ENCODE results near the gene PROSER2. TPM values are rescaled to one million over a fixed set of nuclear protein-coding genes. Genes with fewer than 3 reads are reported as not detected.

PROSER2 gene
- total RNA-seq, 1 donor from 2014 or later: 47.6 TPM

DNA sequence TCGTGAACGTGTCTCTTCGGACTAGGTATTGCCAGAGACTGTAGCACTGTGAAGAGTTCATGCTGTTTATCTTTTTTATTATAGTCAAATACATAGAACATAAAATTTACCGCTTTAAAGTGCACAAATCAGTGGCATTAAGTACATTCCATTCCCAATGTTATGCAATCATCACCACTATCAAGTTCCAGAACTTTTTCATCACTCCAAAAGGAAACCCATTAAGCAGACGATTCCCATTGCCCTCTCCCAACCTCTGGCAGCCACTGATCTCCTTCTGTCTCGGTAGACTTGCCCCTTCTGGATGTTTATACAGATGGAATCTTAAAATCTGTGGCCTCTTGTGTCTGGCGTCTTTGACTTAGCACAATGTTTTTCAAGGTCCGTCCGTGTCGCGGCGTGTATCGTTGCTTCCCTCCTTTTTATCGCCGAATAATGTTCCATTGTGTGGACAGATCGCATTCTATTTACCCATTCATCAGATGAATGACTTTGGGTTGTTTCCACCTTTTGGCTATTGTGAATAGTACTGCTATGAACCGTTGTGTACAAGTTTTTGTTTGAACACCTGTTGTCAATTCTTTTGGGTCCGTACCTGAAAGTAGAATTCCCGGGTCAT, 2.7 kb downstream of the PROSER2 start:
- no peak overlapping the region for H3K4me3 ChIP-seq (ENCODE audit: low read depth, low read length)

DNA sequence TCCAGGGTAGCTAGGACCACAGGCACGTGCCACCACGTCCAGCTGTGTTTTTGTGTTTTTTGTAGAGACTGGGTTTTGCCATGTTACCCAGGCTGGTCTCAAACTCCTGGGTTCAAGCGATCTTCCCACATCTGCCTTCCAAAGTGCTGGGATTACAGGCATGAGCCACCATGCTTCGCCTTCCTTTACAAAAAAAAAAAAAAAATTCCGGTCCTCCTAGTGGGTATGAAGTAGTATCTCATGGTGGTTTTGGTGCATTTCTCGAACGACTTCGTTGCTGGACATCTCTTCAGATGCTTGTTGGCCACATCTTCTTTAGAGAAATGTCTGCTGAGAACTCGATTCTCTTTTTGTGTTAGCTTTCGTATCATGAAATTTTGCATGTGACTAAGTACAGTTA, 3.9 kb downstream of the PROSER2 start:
- no peak for DNase-seq (ENCODE audit: low read depth)
- Histone ChIP-seq H3K36me3 (ENCODE audit: control insufficient read depth, insufficient read depth, low read length) (no peaks in the 10 kb centered on the region), H3K27me3 (ENCODE audit: control insufficient read depth, insufficient read depth, low read length) (no peaks in the 10 kb centered on the region), H3K4me3 (ENCODE audit: low read depth, low read length) (no peak overlapping the region)
- TF ChIP-seq, protein P1, sequence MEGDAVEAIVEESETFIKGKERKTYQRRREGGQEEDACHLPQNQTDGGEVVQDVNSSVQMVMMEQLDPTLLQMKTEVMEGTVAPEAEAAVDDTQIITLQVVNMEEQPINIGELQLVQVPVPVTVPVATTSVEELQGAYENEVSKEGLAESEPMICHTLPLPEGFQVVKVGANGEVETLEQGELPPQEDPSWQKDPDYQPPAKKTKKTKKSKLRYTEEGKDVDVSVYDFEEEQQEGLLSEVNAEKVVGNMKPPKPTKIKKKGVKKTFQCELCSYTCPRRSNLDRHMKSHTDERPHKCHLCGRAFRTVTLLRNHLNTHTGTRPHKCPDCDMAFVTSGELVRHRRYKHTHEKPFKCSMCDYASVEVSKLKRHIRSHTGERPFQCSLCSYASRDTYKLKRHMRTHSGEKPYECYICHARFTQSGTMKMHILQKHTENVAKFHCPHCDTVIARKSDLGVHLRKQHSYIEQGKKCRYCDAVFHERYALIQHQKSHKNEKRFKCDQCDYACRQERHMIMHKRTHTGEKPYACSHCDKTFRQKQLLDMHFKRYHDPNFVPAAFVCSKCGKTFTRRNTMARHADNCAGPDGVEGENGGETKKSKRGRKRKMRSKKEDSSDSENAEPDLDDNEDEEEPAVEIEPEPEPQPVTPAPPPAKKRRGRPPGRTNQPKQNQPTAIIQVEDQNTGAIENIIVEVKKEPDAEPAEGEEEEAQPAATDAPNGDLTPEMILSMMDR (IDR thresholded peaks at IDR 0.05; ENCODE audit: insufficient read depth, low read length, poor library complexity, severe bottlenecking): no peak

More for the DNA sequence above, 2.7 kb downstream of the PROSER2 start:
- TF ChIP-seq, protein P1 (IDR thresholded peaks at IDR 0.05; ENCODE audit: insufficient read depth, low read length, poor library complexity, severe bottlenecking): no peak
- no peak for DNase-seq (ENCODE audit: low read depth)
- H3K36me3 ChIP-seq (ENCODE audit: control insufficient read depth, insufficient read depth, low read length): no peaks in the 10 kb centered on the region
- H3K27me3 ChIP-seq (ENCODE audit: control insufficient read depth, insufficient read depth, low read length): no peaks in the 10 kb centered on the region

DNA sequence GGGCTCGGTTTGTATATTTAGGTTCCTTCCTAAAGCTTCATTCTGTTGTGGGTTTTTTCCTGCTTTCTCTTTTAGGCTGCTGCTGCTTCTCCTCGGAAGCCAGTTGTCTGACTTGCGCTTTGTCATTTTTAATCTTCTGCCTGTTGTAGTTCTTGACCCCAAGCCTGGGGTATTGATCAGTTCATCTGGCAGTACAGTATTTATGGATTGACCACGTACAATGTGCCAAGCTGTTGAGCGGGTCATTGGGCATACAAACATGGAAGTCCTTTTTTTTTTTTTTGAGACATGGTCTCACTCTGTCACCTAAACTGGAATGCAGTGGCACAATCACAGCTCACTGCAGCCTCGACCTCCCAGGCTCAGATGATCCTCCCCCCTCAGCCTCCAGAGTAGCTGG, 4.3 kb downstream of the PROSER2 start:
- no peaks in the 10 kb centered on the region for H3K36me3 ChIP-seq (ENCODE audit: control insufficient read depth, insufficient read depth, low read length)
- H3K27me3 ChIP-seq (ENCODE audit: control insufficient read depth, insufficient read depth, low read length): no peaks in the 10 kb centered on the region
- DNase-seq (ENCODE audit: low read depth): no peak
- TF ChIP-seq, protein P1 (IDR thresholded peaks at IDR 0.05; ENCODE audit: insufficient read depth, low read length, poor library complexity, severe bottlenecking): no peak
- H3K4me3 ChIP-seq (ENCODE audit: low read depth, low read length): no peak overlapping the region

DNA sequence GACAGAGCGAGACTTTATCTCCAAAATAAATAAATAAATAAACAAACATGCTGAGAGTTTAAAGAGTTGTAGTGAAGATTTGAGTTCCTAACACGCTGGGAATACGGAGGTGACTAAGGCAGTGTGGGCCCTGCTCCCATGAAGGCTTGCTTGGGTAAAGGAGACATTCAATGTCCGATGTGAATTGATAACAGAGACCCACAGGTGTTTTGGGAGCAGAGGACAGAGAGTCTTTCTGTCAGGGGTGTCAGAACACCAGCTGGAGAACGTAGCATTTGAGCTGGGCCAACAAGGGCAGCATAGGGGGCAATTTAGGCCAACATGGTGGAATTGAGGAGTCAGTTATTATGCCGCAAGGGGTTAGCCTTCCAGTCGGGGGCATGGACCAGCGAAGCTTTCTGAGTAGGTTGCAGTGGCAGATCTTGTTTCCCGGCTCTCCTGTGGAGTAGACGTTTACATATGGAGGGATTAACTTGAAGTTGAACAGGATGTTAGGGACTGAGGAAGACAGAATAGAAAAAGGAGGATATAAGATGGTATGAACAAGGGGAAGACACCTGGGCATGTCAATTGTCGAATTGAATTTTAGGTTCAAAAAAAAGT, 5.6 kb downstream of the PROSER2 start:
- no peaks in the 10 kb centered on the region for H3K27me3 ChIP-seq (ENCODE audit: control insufficient read depth, insufficient read depth, low read length)
- no peak overlapping the region for H3K4me3 ChIP-seq (ENCODE audit: low read depth, low read length)
- no peaks in the 10 kb centered on the region for H3K36me3 ChIP-seq (ENCODE audit: control insufficient read depth, insufficient read depth, low read length)
- TF ChIP-seq, protein P1 (IDR thresholded peaks at IDR 0.05; ENCODE audit: insufficient read depth, low read length, poor library complexity, severe bottlenecking): no peak
- DNase-seq (ENCODE audit: low read depth): no peak

DNA sequence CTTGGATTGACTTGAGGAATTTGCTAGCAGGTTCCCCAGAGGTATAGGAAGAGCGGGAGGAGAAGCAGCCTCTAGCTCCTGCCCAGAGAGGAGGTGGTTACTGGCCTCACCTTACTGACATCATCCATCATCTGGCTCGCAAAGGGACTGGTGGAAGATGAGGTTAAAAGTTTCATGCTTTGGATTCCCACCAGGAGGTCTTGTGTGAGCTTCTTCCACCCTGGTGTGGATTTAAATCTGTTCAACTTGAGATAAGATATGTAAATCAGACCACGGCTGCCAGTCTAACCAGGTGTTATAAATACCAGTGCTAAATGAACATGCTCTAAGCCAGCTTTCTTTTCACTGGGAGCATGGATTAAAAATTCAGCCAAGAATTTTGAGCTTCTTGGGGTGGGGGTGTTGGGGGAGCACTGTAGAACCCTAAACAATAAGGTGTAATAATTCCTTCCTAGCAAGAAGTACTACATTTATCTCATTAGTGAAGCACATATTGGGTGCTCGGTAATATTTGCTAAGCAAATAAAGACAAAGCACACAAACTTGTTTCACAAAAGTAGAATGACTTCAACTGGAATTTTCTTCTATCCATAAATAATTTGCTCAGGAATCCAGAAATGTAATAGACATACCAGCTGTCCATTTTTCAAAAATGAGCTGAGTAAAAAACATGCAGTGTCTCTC, 7.8 kb downstream of the PROSER2 start:
- no peak overlapping the region for H3K4me3 ChIP-seq (ENCODE audit: low read depth, low read length)
- TF ChIP-seq, protein P1 (IDR thresholded peaks at IDR 0.05; ENCODE audit: insufficient read depth, low read length, poor library complexity, severe bottlenecking): no peak
- DNase-seq (ENCODE audit: low read depth): no peak
- H3K36me3 ChIP-seq (ENCODE audit: control insufficient read depth, insufficient read depth, low read length): no peaks in the 10 kb centered on the region
- no peaks in the 10 kb centered on the region for H3K27me3 ChIP-seq (ENCODE audit: control insufficient read depth, insufficient read depth, low read length)

Measured in kidney epithelial cell (primary cell).